NB4 (cell line): ENCODE data around the gene RRAGC.

Experiments
- DNase-seq: peaks from one replicate; pipeline ENCODE4 v3.0.0; 2010; ENCODE audit warnings: low read depth
- H3K4me3 ChIP-seq: one replicate; pipeline ENCODE4 v1.5.1; 2011; ENCODE audit warnings: mild to moderate bottlenecking, low read depth, low read length, moderate library complexity
- MYC ChIP-seq: IDR thresholded peaks from 2 replicates; pipeline ENCODE4 v1.6.1; 2011; ENCODE audit warnings: low read depth, low read length
- POLR2A ChIP-seq: IDR thresholded peaks from 2 replicates; pipeline ENCODE4 v1.6.1; 2011; ENCODE audit warnings: mild to moderate bottlenecking; ENCODE audit not compliant: insufficient read length; ENCODE audit errors: extremely low read depth
- TF ChIP-seq, protein P1 (sequence below): IDR thresholded peaks from one replicate; pipeline ENCODE4 v1.5.1; 2012; ENCODE audit warnings: low read depth, low read length
- TF ChIP-seq, protein P2 (sequence below): IDR thresholded peaks from 2 replicates; pipeline ENCODE4 v1.6.1; 2011; ENCODE audit warnings: low read depth, low read length

The RRAGC gene

DNA sequence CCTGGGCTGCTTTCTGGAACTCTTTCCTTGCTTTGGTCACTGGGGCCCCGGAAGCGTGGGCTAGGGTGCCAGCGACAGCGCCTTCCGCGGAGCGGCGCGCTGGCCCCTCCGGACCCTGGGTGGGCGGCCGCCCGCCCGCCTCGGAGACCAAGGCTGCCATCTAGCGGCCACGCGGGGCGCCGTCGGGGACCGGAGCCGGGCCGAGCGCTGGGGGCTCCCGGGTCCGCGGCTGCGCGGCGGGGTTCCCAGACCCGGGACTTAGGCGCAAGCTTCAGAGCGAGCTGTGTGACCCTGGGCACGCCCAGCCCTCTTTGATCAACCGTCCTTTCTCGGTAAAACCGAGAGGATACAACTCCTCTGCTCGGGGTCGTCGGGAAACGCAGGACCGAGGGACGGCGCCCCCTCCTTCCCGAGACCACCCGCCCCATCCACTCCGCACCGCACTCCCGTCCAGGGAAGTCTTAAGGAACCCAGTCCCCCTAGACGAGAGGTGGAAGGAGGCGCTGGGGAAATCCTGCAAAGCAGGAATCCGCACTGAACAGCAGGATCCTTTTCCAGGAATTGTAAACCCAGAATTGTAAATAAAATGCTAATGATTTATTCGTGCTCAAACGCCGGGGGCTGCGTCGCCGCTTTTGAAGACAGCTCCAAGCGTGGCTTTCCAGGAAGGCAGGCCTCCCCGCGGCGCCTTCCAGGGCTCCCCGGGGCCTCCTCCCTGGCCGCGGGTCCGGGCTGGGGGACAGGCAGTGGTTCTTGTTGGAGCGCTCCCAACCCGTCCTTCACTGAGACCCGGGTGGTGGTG, 41.2 kb downstream of the RRAGC start:
- H3K4me3 ChIP-seq = no peak overlapping the region
- TF ChIP-seq, protein P1, sequence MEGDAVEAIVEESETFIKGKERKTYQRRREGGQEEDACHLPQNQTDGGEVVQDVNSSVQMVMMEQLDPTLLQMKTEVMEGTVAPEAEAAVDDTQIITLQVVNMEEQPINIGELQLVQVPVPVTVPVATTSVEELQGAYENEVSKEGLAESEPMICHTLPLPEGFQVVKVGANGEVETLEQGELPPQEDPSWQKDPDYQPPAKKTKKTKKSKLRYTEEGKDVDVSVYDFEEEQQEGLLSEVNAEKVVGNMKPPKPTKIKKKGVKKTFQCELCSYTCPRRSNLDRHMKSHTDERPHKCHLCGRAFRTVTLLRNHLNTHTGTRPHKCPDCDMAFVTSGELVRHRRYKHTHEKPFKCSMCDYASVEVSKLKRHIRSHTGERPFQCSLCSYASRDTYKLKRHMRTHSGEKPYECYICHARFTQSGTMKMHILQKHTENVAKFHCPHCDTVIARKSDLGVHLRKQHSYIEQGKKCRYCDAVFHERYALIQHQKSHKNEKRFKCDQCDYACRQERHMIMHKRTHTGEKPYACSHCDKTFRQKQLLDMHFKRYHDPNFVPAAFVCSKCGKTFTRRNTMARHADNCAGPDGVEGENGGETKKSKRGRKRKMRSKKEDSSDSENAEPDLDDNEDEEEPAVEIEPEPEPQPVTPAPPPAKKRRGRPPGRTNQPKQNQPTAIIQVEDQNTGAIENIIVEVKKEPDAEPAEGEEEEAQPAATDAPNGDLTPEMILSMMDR = peak; percentile 45
- TF ChIP-seq MYC = no peak
- DNase-seq = peak; percentile 33

DNA sequence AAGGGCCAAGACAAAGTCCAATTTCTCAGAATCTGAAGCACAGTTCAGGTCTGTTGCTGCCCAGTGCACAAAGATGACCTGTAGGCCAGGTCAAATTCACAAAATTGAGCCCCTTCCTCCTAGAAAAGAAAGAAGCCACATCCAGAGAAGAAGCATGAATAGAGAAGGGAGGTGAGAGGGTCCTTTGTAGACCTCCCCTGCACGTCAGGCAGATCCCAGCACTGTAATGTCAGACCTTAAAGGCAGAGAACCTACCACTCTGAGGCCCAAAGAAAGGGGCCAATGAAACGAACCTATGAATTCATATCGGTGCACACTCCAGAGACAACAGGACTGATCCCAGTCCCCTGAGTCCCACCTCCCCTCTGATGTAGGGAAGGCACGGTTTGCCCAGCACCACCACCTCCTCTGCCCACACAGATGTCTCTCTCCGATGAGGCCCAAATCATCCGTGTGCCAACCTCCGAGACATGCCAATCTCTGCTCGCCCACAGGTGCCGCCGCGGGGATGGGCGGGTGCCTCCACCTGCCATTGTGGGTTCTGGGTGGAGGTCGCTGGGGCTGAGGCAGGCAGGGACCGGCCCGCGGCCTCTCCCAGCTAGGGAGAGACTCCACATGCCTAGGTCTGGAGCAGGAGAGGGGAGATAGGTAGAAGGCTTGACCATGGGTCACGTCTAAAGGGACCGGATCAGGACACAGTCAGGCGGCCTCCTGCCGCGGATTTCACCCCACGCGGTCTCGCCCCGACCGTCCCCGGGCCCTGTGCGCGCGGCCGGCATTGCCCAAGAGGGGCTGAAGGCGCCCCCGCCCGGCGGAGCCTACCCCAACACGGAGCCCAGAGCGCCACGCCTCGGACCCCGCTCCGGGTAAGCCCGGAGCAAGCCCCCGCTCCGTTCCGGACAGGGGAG, 42.1 kb downstream of the RRAGC start:
- H3K4me3 ChIP-seq = no peak overlapping the region
- DNase-seq = no peak
- TF ChIP-seq, protein P2, sequence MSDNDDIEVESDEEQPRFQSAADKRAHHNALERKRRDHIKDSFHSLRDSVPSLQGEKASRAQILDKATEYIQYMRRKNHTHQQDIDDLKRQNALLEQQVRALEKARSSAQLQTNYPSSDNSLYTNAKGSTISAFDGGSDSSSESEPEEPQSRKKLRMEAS = no peak
- TF ChIP-seq POLR2A (no peak), MYC (no peak)
- TF ChIP-seq, protein P1 = no peak

DNA sequence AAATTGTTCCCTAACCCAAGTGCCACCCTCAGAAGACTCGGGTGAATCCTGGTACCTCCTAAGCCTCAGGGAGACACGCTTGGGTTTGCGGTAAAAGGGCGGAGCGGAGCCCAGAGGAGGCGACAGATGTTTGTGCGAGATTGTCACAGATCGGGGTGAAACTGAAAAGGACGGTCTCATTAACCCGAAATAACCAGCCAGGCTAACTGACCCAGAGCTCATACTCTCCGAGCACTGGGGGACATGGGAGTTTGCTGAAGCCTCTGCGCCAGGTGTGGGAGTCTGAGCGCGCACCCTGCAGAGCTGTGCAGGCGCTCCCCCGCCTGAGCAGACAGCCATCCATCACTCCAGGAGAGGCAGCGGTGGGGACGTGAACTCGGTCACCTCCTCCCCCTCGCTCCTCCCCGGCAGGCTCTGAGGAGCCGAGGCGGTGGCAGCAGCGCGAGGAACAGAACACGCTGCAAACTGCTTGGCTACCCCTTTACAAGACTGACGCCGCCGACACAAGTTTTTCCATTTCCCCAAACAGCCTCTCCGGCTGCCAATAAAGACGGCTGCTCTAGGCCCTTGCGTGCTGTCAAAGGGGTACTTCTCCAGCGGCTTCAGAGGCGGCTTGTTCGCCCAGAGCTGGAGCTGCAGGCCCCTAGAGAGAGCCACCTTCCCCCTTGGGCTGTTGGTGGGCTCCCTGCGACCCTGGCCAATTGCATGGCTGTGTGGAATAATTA, 43.5 kb downstream of the RRAGC start:
- TF ChIP-seq, protein P2 = no peak
- TF ChIP-seq, protein P1 = no peak
- TF ChIP-seq MYC = no peak; the same call in 1 of the 2 replicates
- no peak for TF ChIP-seq POLR2A
- no peak overlapping the region for H3K4me3 ChIP-seq
- peak; percentile 78 for DNase-seq

DNA sequence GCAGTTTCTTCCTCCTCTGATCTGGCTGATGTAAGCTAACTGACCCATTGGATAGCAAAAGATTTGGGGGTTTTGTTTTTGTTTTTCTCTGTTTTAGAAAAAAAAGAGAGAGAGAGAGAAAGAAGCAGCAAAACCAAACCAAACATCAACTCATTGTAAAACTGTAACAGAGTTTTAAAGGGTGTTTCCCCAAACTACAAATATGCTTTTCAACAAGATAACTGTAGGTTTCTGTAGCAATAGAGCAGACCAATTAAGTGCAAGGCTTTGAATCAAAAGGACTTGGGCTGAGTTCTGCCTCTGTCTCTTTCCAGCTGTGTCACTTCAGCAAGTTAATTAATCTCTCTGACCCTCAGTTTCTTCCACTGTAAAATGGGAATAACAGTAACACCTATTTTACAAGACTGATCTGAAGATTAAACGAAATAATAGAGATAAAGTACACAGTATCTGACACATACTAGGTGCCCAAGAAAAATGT, 44.5 kb downstream of the RRAGC start:
- TF ChIP-seq, protein P2 = no peak
- no peak for TF ChIP-seq MYC
- TF ChIP-seq, protein P1 = no peak
- TF ChIP-seq POLR2A = no peak
- DNase-seq = no peak
- no peak overlapping the region for H3K4me3 ChIP-seq

DNA sequence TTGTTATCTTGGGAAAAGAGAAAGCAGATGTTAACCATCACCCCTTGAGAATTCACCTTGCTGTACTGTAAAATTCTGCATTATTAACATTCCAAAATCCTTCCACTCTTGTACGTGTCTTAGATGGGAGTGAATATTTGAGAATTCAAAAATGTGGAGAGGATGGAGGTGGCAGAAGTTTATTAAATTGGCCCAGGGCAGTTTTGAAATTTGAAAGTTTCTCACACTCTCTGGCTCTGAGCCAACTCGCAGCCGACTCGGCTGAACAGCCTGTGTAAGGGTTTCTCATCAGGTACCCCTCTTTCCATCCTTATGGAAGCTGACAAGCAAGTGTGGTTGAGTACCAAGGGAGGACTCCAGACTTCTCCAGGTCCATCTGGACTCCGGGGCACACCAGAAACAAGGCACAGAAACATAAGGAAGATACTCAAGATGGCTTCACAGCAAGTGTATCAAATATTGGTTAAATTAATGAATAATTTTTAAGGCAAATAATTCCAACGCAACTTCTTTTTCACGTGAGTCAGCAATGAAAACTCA, 45.1 kb downstream of the RRAGC start:
- H3K4me3 ChIP-seq = no peak overlapping the region
- TF ChIP-seq, protein P1 = no peak
- TF ChIP-seq MYC (no peak), POLR2A (no peak)
- TF ChIP-seq, protein P2 = no peak
- DNase-seq = no peak
